OCI-LY7 (cell line): ENCODE measurements around the gene LRIF1.

Experiments
- CTCF ChIP-seq: fragments of 200-600 bp; sonication (generic); conservative IDR thresholded peaks from 2 replicates; pipeline ENCODE4 v1.5.1; 2014; ENCODE audit warnings: mild to moderate bottlenecking, antibody characterized with exemption, low read length, moderate library complexity, mixed read lengths
- EZH2phosphoT487 ChIP-seq: fragments of 200-600 bp; sonication (generic); IDR thresholded peaks from 2 replicates; pipeline ENCODE4 v1.6.1; 2018; ENCODE audit warnings: low read depth, borderline replicate concordance, mild to moderate bottlenecking, mixed run types, antibody characterized with exemption, low read length, moderate library complexity, mixed read lengths

- no peak for TF ChIP-seq CTCF
- no peak for TF ChIP-seq EZH2phosphoT487
Measured at GRCh38 chr1:110902820-110903463, 60.8 kb downstream of the LRIF1 start.
